Cardiac muscle cell (in vitro differentiated cells and primary cell): Measurements from ENCODE around the gene HEXD. TPM values are rescaled to one million over a fixed set of nuclear protein-coding genes. Genes with fewer than 3 reads are reported as not detected.
A peak's percentile ranks its signal among the peaks of the same experiment; 100 is the strongest.

Experiments
- DNase-seq, 2 donors: peaks; one replicate each; pipeline versions ENCODE4 v3.0.0 to v3.0.0-alpha.2; 2010 to 2017; ENCODE audit warnings: low read depth in 1 of 2, low spot score in 1 of 2
- H3K27ac ChIP-seq: fragments of 200-600 bp; sonication (generic); 2 replicates; pipeline ENCODE4 v1.5.1; 2016
- H3K27me3 ChIP-seq: fragments of 200-600 bp; sonication (generic); 2 replicates; pipeline ENCODE4 v1.6.0; 2016; ENCODE audit warnings: control low read depth
- H3K36me3 ChIP-seq: fragments of 200-600 bp; sonication (generic); 2 replicates; pipeline ENCODE4 v1.5.1; 2016; ENCODE audit warnings: control low read depth
- H3K4me1 ChIP-seq: fragments of 200-600 bp; sonication (generic); 2 replicates; pipeline ENCODE4 v1.8.1; 2017; ENCODE audit warnings: low read depth, mild to moderate bottlenecking, mixed run types
- H3K4me3 ChIP-seq: fragments of 200-600 bp; sonication (generic); 2 replicates; pipeline ENCODE4 v1.5.1; 2016; ENCODE audit warnings: mild to moderate bottlenecking
- H3K9me3 ChIP-seq: fragments of 200-600 bp; sonication (generic); 2 replicates; pipeline ENCODE4 v1.5.1; 2017; ENCODE audit warnings: low read depth, mild to moderate bottlenecking, control low read depth
- polyA plus RNA-seq: library from polyadenylated mRNA; unstranded; fragments of >200 nt; fragmentation: Nextera tagmentation; extraction: Ambion mirVana; gene quantifications from 2 replicates; pipeline ENCODE4 v1.2.1, GENCODE V29; 2016
- total RNA-seq: library from RNA; depleted of rRNA; stranded (reverse); fragments of >200 nt; gene quantifications from 2 replicates; pipeline ENCODE4 v1.2.3, GENCODE V29; 2016
- TF ChIP-seq, protein P1 (sequence below): IDR thresholded peaks from 2 replicates; pipeline ENCODE4 v1.5.1; 2012; ENCODE audit warnings: low read depth, mild to moderate bottlenecking, low read length

Gene HEXD
- total and polyA plus RNA-seq, 2 experiments from 2014 or later, result 49.9 to 58.0 TPM

DNA sequence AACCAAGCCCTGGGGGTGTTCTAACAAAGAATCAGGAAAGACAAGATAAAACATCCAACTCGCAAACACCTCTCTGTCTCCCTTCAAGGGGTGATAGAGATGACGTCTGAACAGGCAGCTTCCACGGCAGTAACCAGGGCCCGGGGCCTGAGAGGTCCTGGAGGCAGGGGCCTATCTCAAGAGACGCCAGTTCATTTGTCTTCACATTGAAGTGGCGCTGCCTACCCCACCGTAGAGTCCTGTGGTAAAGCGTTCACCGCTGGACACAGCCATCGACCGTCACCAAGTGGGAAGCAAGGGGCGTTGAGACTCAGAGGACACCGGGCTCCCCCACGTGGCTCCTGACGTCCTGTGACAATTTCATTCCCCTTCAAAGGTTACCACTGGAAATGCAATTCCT, 25.2 kb upstream of the HEXD start:
- H3K27ac ChIP-seq, result no peak overlapping the region
- no peak for DNase-seq
- H3K27me3 ChIP-seq, result no peaks in the 10 kb centered on the region
- TF ChIP-seq, protein P1, sequence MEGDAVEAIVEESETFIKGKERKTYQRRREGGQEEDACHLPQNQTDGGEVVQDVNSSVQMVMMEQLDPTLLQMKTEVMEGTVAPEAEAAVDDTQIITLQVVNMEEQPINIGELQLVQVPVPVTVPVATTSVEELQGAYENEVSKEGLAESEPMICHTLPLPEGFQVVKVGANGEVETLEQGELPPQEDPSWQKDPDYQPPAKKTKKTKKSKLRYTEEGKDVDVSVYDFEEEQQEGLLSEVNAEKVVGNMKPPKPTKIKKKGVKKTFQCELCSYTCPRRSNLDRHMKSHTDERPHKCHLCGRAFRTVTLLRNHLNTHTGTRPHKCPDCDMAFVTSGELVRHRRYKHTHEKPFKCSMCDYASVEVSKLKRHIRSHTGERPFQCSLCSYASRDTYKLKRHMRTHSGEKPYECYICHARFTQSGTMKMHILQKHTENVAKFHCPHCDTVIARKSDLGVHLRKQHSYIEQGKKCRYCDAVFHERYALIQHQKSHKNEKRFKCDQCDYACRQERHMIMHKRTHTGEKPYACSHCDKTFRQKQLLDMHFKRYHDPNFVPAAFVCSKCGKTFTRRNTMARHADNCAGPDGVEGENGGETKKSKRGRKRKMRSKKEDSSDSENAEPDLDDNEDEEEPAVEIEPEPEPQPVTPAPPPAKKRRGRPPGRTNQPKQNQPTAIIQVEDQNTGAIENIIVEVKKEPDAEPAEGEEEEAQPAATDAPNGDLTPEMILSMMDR, result no peak
- H3K36me3 ChIP-seq, result no peaks in the 10 kb centered on the region
- H3K4me3 ChIP-seq, result no peak overlapping the region
- no peaks in the 10 kb centered on the region for H3K9me3 ChIP-seq
- peaks cover 5% of the 10 kb centered on the region for H3K4me1 ChIP-seq

DNA sequence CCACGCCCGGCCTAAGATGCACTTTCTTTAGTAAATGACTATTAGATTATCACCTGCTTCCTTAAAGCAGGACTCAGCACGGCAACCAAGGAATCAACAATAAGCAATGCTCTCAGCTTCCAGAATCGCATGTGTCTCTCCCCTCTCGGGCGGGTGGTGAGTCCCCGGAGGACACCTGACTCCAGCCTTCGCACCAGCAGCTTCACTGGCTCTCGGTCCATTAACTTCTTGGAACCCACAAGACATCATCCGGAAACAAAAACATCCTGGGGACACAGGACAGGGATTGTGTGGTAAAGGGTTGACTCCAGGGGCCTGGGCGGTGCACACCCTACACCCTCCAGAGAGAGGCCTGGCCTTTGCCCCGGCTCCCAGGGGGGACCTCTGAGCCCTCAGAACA, 23.9 kb upstream of the HEXD start:
- Histone ChIP-seq H3K9me3 (no peaks in the 10 kb centered on the region), H3K4me1 (peaks cover 5% of the 10 kb centered on the region), H3K4me3 (no peak overlapping the region), H3K36me3 (no peaks in the 10 kb centered on the region), H3K27me3 (no peaks in the 10 kb centered on the region), H3K27ac (no peak overlapping the region)
- TF ChIP-seq, protein P1, result no peak
- DNase-seq, result no peak

DNA sequence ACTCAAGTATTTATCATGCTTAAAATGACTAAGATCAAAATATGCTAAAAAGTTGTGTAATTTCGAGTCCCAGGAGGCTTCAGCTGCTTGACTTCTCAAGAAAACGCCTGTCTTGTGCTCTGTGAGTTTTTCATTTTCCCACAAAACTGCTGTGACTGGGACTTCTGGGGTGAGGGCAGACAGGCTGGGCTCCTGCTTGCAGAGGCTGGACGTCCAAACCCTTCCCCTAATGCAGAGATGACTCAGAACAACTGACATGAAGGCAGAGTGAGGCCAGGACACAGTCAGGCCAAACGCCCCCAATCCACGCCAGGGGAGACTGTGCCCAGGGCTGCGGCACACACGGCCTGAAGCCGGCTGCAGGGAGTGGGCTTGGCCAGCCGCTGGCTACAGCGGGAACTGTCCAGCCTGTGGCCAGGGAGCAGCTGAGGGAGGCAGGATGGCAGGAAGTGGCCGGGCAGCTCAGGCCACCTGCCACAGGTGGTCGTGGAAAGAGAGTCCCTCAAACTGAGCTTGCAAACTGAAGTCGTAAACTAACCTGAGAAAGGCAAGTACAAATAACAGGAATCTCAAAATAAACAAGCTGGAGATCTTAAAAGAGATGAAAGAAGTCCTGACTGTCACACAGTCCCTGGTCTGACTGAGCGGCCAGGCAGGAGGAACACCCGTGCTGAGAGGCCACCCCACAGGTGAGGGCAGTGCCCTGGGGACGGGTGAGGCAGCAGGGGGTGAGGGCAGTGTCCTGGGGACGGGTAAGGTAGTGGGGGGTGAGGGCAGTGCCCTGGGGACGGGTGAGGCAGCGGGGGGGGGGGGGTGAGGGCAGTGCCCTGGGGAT, 21.3 kb upstream of the HEXD start:
- H3K27me3 ChIP-seq, result no peaks in the 10 kb centered on the region
- no peak overlapping the region for H3K4me3 ChIP-seq
- DNase-seq, result peak; percentile 17 to 87
- H3K4me1 ChIP-seq, result peaks cover 5% of the 10 kb centered on the region
- H3K9me3 ChIP-seq, result no peaks in the 10 kb centered on the region
- TF ChIP-seq, protein P1, result no peak
- no peak overlapping the region for H3K27ac ChIP-seq
- H3K36me3 ChIP-seq, result no peaks in the 10 kb centered on the region

DNA sequence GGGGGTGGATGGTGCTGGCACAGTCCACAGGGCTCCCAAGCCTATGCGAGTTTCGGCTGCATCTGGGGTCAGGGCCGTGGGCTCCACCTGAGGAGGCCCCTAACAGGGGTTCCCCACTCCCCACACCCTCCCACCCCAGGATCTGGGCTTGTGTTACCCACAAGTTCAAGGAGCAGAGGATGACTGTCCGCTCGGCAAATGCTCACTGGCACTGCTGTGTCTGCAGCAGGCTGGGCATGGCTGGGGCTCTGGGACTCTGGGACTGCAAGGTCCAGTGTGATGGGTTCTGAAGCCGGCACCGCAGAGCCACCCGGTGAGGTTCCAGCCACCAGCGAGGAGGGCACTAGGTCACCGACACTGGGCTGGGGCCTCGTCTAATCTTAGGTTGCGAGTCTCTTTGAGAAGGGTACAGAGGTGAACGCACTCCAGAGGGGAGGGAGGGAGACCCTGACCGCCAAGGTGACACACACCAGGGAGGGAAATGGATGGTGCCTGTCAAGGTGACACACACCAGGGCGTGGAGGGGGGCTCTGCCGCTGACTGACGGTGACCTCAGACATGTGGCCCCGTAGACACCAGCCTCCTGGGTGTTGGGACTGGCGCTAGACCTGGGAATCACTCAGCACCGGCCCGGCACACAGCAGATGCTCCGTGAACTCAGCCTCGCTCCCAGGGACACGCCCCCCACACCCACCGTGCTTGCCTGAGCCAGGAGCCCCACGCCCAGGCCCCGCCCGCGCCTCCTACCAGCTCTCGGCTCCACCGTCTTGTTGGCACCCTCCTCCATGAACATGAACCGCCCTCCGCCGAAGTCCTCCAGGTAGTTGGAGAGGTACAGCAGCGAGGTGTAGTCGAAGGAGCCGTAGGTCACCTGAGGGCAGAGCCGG, 20.5 kb upstream of the HEXD start:
- no peak overlapping the region for H3K27ac ChIP-seq
- TF ChIP-seq, protein P1, result no peak
- H3K27me3 ChIP-seq, result no peaks in the 10 kb centered on the region
- H3K36me3 ChIP-seq, result no peaks in the 10 kb centered on the region
- peaks cover 5% of the 10 kb centered on the region for H3K4me1 ChIP-seq
- no peak overlapping the region for H3K4me3 ChIP-seq
- peak in 1 of 2 donors; percentile 44 for DNase-seq
- H3K9me3 ChIP-seq, result no peaks in the 10 kb centered on the region

DNA sequence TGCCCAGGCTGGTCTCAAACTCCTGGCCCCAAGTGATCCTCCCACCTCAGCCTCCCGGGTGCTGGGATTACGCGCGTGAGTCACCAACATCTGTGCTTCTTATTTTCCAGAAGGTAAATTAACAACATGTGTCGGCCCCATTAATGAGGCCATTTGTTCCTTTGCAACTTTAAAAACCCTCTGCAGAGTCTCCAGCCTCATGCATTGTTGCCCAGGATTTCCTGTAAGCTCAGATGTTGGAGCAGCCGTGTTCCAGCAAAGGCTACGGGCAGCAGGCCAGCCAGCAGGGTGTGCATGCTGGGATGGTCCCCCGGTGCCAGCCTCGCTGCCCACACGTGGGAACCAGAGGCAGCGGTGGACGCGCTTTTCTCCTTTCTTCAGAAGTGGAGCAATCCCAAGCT, 19.1 kb upstream of the HEXD start:
- peak in 1 of 2 donors; percentile 55 for DNase-seq
- TF ChIP-seq, protein P1, result no peak
- no peaks in the 10 kb centered on the region for H3K9me3 ChIP-seq
- H3K4me3 ChIP-seq, result no peak overlapping the region
- H3K4me1 ChIP-seq, result peaks cover 5% of the 10 kb centered on the region
- no peaks in the 10 kb centered on the region for H3K36me3 ChIP-seq
- no peak overlapping the region for H3K27ac ChIP-seq
- H3K27me3 ChIP-seq, result no peaks in the 10 kb centered on the region
